ENCODE measurements around the gene INHA. TPM values are rescaled to one million over a fixed set of nuclear protein-coding genes. Genes with fewer than 3 reads are reported as not detected.

The INHA gene
- total RNA-seq, 2 experiments from 2014 or later: not detected

DNA sequence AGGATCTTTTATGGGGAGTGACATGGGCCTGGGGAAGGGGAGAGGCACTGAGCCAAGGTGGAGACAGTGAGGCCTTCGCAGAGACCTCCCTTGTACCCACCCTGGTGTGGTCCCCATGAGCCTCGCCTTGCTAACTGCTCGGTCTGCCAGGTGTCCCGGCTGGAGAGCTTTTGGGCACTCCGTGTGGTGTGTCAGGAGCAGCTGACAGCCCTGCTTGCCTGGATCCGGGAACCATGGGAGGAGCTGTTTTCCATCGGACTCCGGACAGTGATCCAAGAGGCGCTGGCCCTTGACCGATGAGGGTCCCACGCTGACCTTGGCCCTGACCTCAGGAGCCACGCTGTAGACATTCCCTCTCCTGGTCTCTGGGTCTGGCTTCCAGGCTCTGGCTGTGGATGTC, 43.8 kb downstream of the INHA start:
- ChIA-PET CTCF (no interaction called here), POLR2A (no interaction called here)
- Mint-ChIP-seq H3K27ac (no peak overlapping the region), H3K4me1 (ENCODE audit: low read depth) (peaks cover 16% of the 10 kb centered on the region), H3K27me3 (no peaks in the 10 kb centered on the region), H3K36me3 (ENCODE audit: low read depth) (peaks cover 23% of the 10 kb centered on the region), H3K4me3 (no peak overlapping the region), H3K9me3 (no peaks in the 10 kb centered on the region)
- H3K4me1 ChIP-seq (ENCODE audit: insufficient read depth, low read length): peaks cover 13% of the 10 kb centered on the region
- TF ChIP-seq, protein P1, sequence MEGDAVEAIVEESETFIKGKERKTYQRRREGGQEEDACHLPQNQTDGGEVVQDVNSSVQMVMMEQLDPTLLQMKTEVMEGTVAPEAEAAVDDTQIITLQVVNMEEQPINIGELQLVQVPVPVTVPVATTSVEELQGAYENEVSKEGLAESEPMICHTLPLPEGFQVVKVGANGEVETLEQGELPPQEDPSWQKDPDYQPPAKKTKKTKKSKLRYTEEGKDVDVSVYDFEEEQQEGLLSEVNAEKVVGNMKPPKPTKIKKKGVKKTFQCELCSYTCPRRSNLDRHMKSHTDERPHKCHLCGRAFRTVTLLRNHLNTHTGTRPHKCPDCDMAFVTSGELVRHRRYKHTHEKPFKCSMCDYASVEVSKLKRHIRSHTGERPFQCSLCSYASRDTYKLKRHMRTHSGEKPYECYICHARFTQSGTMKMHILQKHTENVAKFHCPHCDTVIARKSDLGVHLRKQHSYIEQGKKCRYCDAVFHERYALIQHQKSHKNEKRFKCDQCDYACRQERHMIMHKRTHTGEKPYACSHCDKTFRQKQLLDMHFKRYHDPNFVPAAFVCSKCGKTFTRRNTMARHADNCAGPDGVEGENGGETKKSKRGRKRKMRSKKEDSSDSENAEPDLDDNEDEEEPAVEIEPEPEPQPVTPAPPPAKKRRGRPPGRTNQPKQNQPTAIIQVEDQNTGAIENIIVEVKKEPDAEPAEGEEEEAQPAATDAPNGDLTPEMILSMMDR (IDR thresholded peaks at IDR 0.05): no peak
- peaks cover 31% of the 10 kb centered on the region for H3K36me3 ChIP-seq (ENCODE audit: insufficient read depth, low read length)
- H3K27ac ChIP-seq (ENCODE audit: low read depth in 1 of 2, low read length in 2 of 2): no peak overlapping the region
- no peak overlapping the region for H3K4me3 ChIP-seq (ENCODE audit: low read length)
- DNase-seq (no peak), ATAC-seq (ENCODE audit: poor library complexity) (no peak)
- intact Hi-C loops (cut with DNase I, micrococcal nuclease): no loop called here
- no peaks in the 10 kb centered on the region for H3K27me3 ChIP-seq (ENCODE audit: control insufficient read depth in 1 of 2, insufficient read depth in 2 of 2, low read length in 2 of 2)
- H3K9me3 ChIP-seq (ENCODE audit: control insufficient read depth in 1 of 2, insufficient read depth in 1 of 2, low read length in 2 of 2): no peaks in the 10 kb centered on the region

DNA sequence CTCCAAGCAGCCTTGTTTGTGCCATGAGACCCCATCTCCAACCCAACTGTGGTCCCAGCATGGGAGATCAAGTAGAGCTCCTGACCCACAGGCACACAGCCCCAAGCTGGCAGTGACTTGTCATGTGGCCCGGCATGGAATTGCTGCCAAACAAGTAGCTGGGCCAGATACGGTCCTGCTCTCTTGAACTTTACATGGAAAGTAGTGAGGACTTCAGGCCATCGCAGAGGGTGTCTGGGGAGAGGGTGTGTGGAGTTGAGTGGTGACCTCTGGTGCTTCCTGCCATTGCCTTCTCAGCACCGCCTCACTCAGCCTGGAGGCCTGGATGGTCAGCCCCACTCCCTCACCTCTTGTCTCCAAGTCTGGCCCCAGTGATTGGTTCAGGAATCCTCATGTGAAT, 44.4 kb downstream of the INHA start:
- Histone ChIP-seq H3K36me3 (ENCODE audit: insufficient read depth, low read length) (peaks cover 26% of the 10 kb centered on the region), H3K9me3 (ENCODE audit: control insufficient read depth in 1 of 2, insufficient read depth in 1 of 2, low read length in 2 of 2) (no peaks in the 10 kb centered on the region), H3K4me1 (ENCODE audit: insufficient read depth, low read length) (peaks cover 13% of the 10 kb centered on the region), H3K27me3 (ENCODE audit: control insufficient read depth in 1 of 2, insufficient read depth in 2 of 2, low read length in 2 of 2) (no peaks in the 10 kb centered on the region), H3K4me3 (ENCODE audit: low read length) (no peak overlapping the region), H3K27ac (ENCODE audit: low read depth in 1 of 2, low read length in 2 of 2) (no peak overlapping the region)
- Mint-ChIP-seq H3K4me3 (no peak overlapping the region), H3K27ac (no peak overlapping the region), H3K4me1 (ENCODE audit: low read depth) (peaks cover 12% of the 10 kb centered on the region), H3K36me3 (ENCODE audit: low read depth) (peaks cover 17% of the 10 kb centered on the region), H3K9me3 (no peaks in the 10 kb centered on the region), H3K27me3 (no peaks in the 10 kb centered on the region)
- ATAC-seq (ENCODE audit: poor library complexity) (no peak), DNase-seq (no peak)
- CTCF ChIA-PET: no interaction called here
- intact Hi-C loops (cut with DNase I, micrococcal nuclease): no loop called here
- TF ChIP-seq, protein P1 (IDR thresholded peaks at IDR 0.05): no peak
- POLR2A ChIA-PET: no interaction called here

DNA sequence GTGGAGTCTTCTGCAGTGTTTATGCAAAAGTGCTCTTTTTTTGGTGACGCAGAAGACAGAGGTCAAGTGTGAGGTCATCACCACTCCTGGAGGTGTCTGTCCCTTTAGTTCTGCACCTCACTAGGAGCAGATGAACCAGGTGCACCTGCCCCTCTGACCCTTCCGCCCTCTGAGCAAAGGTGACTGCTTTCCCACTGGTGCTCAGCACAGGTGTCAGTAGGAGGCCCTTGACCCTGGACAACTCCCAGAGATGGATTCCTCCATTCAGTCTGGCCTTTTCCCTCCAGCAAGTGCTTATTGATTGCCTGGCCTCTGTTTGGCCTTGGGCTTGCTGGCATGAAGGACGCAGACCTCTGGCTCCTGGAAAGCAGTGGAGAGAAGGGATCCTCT, 46.6 kb downstream of the INHA start:
- TF ChIP-seq, protein P1 (IDR thresholded peaks at IDR 0.05): no peak
- Histone ChIP-seq H3K4me3 (ENCODE audit: low read length) (no peak overlapping the region), H3K4me1 (ENCODE audit: insufficient read depth, low read length) (no peaks in the 10 kb centered on the region), H3K9me3 (ENCODE audit: control insufficient read depth in 1 of 2, insufficient read depth in 1 of 2, low read length in 2 of 2) (no peaks in the 10 kb centered on the region), H3K27ac (ENCODE audit: low read depth in 1 of 2, low read length in 2 of 2) (no peak overlapping the region), H3K27me3 (ENCODE audit: control insufficient read depth in 1 of 2, insufficient read depth in 2 of 2, low read length in 2 of 2) (no peaks in the 10 kb centered on the region), H3K36me3 (ENCODE audit: insufficient read depth, low read length) (peaks cover 16% of the 10 kb centered on the region)
- Mint-ChIP-seq H3K36me3 (ENCODE audit: low read depth) (peaks cover 12% of the 10 kb centered on the region), H3K4me1 (ENCODE audit: low read depth) (no peaks in the 10 kb centered on the region), H3K9me3 (no peaks in the 10 kb centered on the region), H3K4me3 (no peak overlapping the region), H3K27ac (no peak overlapping the region), H3K27me3 (peaks cover 7% of the 10 kb centered on the region)
- ChIA-PET CTCF (no interaction called here), POLR2A (interaction anchor here (0.8 kb wide), 1 partner anchor 668 kb away, joined by 3 read pairs; no protein-coding TSS in a partner anchor)
- no peak for DNase-seq
- intact Hi-C loops (cut with DNase I, micrococcal nuclease): no loop called here
- ATAC-seq (ENCODE audit: poor library complexity): no peak
